Muscle layer of duodenum (tissue), 2 donors: ENCODE data around the gene UTS2R.
"Not testable (repeated sequence)": the region's sequence is repeated elsewhere in the genome, so short reads cannot be mapped to it uniquely, and the experiment has no call there.

ENCODE experiments used
- H3K27ac ChIP-seq: one replicate; pipeline ENCODE4 v1.7.0; 2013; ENCODE audit warnings: mild to moderate bottlenecking, low read length
- H3K27me3 ChIP-seq: one replicate; pipeline ENCODE4 v1.7.0; 2013; ENCODE audit warnings: low read depth, mild to moderate bottlenecking, control low read depth, low read length
- H3K36me3 ChIP-seq, 2 donors: one replicate each; pipeline ENCODE4 v1.7.0; 2013; ENCODE audit warnings: low read length in 2 of 2, control low read depth in 1 of 2, mild to moderate bottlenecking in 1 of 2; ENCODE audit not compliant: insufficient read depth in 2 of 2, control insufficient read depth in 1 of 2
- H3K4me1 ChIP-seq, 2 donors: one replicate each; pipeline ENCODE4 v1.7.0; 2013; ENCODE audit warnings: low read length in 2 of 2, mild to moderate bottlenecking in 2 of 2, control low read depth in 1 of 2, moderate library complexity in 1 of 2; ENCODE audit not compliant: insufficient read depth in 2 of 2, control insufficient read depth in 1 of 2
- H3K4me3 ChIP-seq, 2 donors: one replicate each; pipeline ENCODE4 v1.7.0; 2013; ENCODE audit warnings: low read length in 2 of 2, low read depth in 1 of 2, mild to moderate bottlenecking in 1 of 2
- H3K9me3 ChIP-seq, 2 donors: one replicate each; pipeline ENCODE4 v1.7.0; 2013; ENCODE audit warnings: low read length in 2 of 2, control low read depth in 1 of 2, mild to moderate bottlenecking in 1 of 2; ENCODE audit not compliant: control insufficient read depth in 1 of 2
- donor health status: healthy.

The UTS2R gene

GRCh38 chr17:82339634-82340580 lies 31.7 kb upstream of the UTS2R start:
- Histone ChIP-seq H3K36me3 (no peaks in the 10 kb centered on the region), H3K27ac (peak overlapping the region; percentile 74), H3K4me1 (peaks cover 0 to 19% of the 10 kb centered on the region in 2 donors), H3K9me3 (no peaks in the 10 kb centered on the region), H3K27me3 (no peaks in the 10 kb centered on the region), H3K4me3 (peak overlapping the region; percentile 51 to 57)

GRCh38 chr17:82342361-82343079 lies 29.0 kb upstream of the UTS2R start:
- Histone ChIP-seq H3K36me3 (no peaks in the 10 kb centered on the region), H3K4me3 (no peak overlapping the region), H3K4me1 (peaks cover 0 to 12% of the 10 kb centered on the region in 2 donors), H3K27me3 (no peaks in the 10 kb centered on the region), H3K27ac (no peak overlapping the region), H3K9me3 (no peaks in the 10 kb centered on the region)

GRCh38 chr17:82343560-82343959 lies 28.0 kb upstream of the UTS2R start:
- Histone ChIP-seq H3K4me1 (peaks cover 0 to 5% of the 10 kb centered on the region in 2 donors), H3K9me3 (no peaks in the 10 kb centered on the region), H3K27me3 (no peaks in the 10 kb centered on the region), H3K36me3 (no peaks in the 10 kb centered on the region), H3K4me3 (no peak overlapping the region), H3K27ac (no peak overlapping the region)

GRCh38 chr17:82344175-82344907 lies 27.2 kb upstream of the UTS2R start:
- Histone ChIP-seq H3K4me3 (no peak overlapping the region), H3K4me1 (peaks cover 0 to 4% of the 10 kb centered on the region in 2 donors), H3K27me3 (no peaks in the 10 kb centered on the region), H3K9me3 (no peaks in the 10 kb centered on the region), H3K36me3 (no peaks in the 10 kb centered on the region), H3K27ac (no peak overlapping the region)

GRCh38 chr17:82345151-82345976 lies 26.2 kb upstream of the UTS2R start:
- Histone ChIP-seq H3K36me3 (no peaks in the 10 kb centered on the region), H3K4me1 (no peaks in the 10 kb centered on the region), H3K4me3 (no peak overlapping the region), H3K27ac (no peak overlapping the region), H3K27me3 (no peaks in the 10 kb centered on the region), H3K9me3 (no peaks in the 10 kb centered on the region)

GRCh38 chr17:82346342-82347300 lies 24.9 kb upstream of the UTS2R start:
- Histone ChIP-seq H3K27ac (no peak overlapping the region), H3K27me3 (no peaks in the 10 kb centered on the region), H3K9me3 (no peaks in the 10 kb centered on the region), H3K36me3 (no peaks in the 10 kb centered on the region), H3K4me1 (peaks cover 0 to 2% of the 10 kb centered on the region in 2 donors), H3K4me3 (no peak overlapping the region)

- not testable (repeated sequence) for H3K9me3 ChIP-seq, H3K27ac ChIP-seq, H3K4me1 ChIP-seq
Observed at GRCh38 chr17:82347994-82348393, 23.6 kb upstream of the UTS2R start.

GRCh38 chr17:82348434-82348833 lies 23.1 kb upstream of the UTS2R start:
- H3K27ac ChIP-seq = no peak overlapping the region
- H3K27me3 ChIP-seq = no peaks in the 10 kb centered on the region
- no peak overlapping the region for H3K4me3 ChIP-seq
- H3K36me3 ChIP-seq = no peaks in the 10 kb centered on the region
- H3K4me1 ChIP-seq = peaks cover 0 to 6% of the 10 kb centered on the region in 2 donors
- H3K9me3 ChIP-seq = no peaks in the 10 kb centered on the region

More at GRCh38 chr17:82347994-82348393, 23.6 kb upstream of the UTS2R start:
- not testable (repeated sequence) for H3K36me3 ChIP-seq, H3K27me3 ChIP-seq, H3K4me3 ChIP-seq

GRCh38 chr17:82348866-82349265 lies 22.7 kb upstream of the UTS2R start:
- no peaks in the 10 kb centered on the region for H3K36me3 ChIP-seq
- no peak overlapping the region for H3K4me3 ChIP-seq
- no peak overlapping the region for H3K27ac ChIP-seq
- H3K9me3 ChIP-seq = no peaks in the 10 kb centered on the region
- H3K27me3 ChIP-seq = no peaks in the 10 kb centered on the region
- peaks cover 0 to 6% of the 10 kb centered on the region in 2 donors for H3K4me1 ChIP-seq

GRCh38 chr17:82349287-82349701 lies 22.3 kb upstream of the UTS2R start:
- no peaks in the 10 kb centered on the region for H3K9me3 ChIP-seq
- no peaks in the 10 kb centered on the region for H3K27me3 ChIP-seq
- H3K36me3 ChIP-seq = no peaks in the 10 kb centered on the region
- H3K4me3 ChIP-seq = no peak overlapping the region
- H3K27ac ChIP-seq = no peak overlapping the region
- peaks cover 0 to 6% of the 10 kb centered on the region in 2 donors for H3K4me1 ChIP-seq
